CD14-positive monocyte (primary cell): ENCODE data around the gene NOP53. TPM values are rescaled to one million over a fixed set of nuclear protein-coding genes. Genes with fewer than 3 reads are reported as not detected.
"Not testable (repeated sequence)": the region's sequence is repeated elsewhere in the genome, so short reads cannot be mapped to it uniquely, and the experiment has no call there.

Source experiments
- DNase-seq, 3 donors: peaks; one replicate each; pipeline ENCODE4 v3.0.0-alpha.2; 2011 to 2022
- H2AFZ ChIP-seq: 2 replicates; pipeline ENCODE4 v1.6.0; 2012; ENCODE audit warnings: mild to moderate bottlenecking, low read depth, low read length, inconsistent platforms; ENCODE audit not compliant: insufficient read depth, poor library complexity, severe bottlenecking
- H3K27ac ChIP-seq, 2 donors: 1 replicate in 1 of 2; 2 replicates in 1 of 2; pipeline ENCODE4 v1.5.1; 2012 to 2013; ENCODE audit warnings: low read length in 2 of 2, control low read depth in 1 of 2, inconsistent platforms in 1 of 2, low read depth in 1 of 2, mild to moderate bottlenecking in 1 of 2
- H3K27me3 ChIP-seq, 2 donors: one replicate each; pipeline versions ENCODE4 v1.6.0 to v1.6.1; 2011 to 2013; ENCODE audit warnings: low read length in 2 of 2; ENCODE audit not compliant: control insufficient read depth in 2 of 2, insufficient read depth in 2 of 2
- H3K36me3 ChIP-seq, 2 donors: replicated peaks in 1 of 2; 1 replicate in 1 of 2; 2 replicates in 1 of 2; pipeline versions ENCODE4 v1.5.1 to v1.6.1; 2012 to 2013; ENCODE audit warnings: low read length in 2 of 2, control low read depth in 1 of 2, inconsistent platforms in 1 of 2, mild to moderate bottlenecking in 1 of 2; ENCODE audit not compliant: insufficient read depth in 2 of 2, control insufficient read depth in 1 of 2
- H3K4me1 ChIP-seq, 2 donors: 1 replicate in 1 of 2; 2 replicates in 1 of 2; pipeline versions ENCODE4 v1.5.1 to v1.6.1; 2012 to 2013; ENCODE audit warnings: low read length in 2 of 2, control low read depth in 1 of 2, inconsistent platforms in 1 of 2, mild to moderate bottlenecking in 1 of 2, moderate library complexity in 1 of 2; ENCODE audit not compliant: insufficient read depth in 2 of 2, control insufficient read depth in 1 of 2
- H3K4me2 ChIP-seq: replicated peaks from 2 replicates; pipeline ENCODE3; 2012; ENCODE audit warnings: low read length, moderate library complexity, mild to moderate bottlenecking; ENCODE audit not compliant: poor library complexity, severe bottlenecking; ENCODE audit errors: extremely low read depth
- H3K4me3 ChIP-seq, 3 experiments: fragments of 200-600 bp in 1 of 3; sonication (generic) in 1 of 3; replicated peaks in 1 of 3; 1 replicate in 2 of 3; 2 replicates in 1 of 3; pipeline ENCODE4 v1.5.1; 2011 to 2013; ENCODE audit warnings: low read length in 3 of 3, mild to moderate bottlenecking in 3 of 3, control low read depth in 2 of 3, low read depth in 2 of 3, inconsistent platforms in 1 of 3, moderate library complexity in 1 of 3
- H3K79me2 ChIP-seq: 2 replicates; pipeline ENCODE4 v1.6.0; 2012; ENCODE audit warnings: mild to moderate bottlenecking, control low read depth, inconsistent platforms, low read length, moderate library complexity; ENCODE audit not compliant: insufficient read depth
- H3K9ac ChIP-seq: 2 replicates; pipeline ENCODE4 v1.6.0; 2017; ENCODE audit warnings: low read length, mild to moderate bottlenecking; ENCODE audit not compliant: insufficient read depth, poor library complexity, severe bottlenecking
- H3K9me3 ChIP-seq, 2 donors: replicated peaks in 1 of 2; 1 replicate in 1 of 2; 2 replicates in 1 of 2; pipeline versions ENCODE4 v1.5.1 to v1.6.1; 2012 to 2013; ENCODE audit warnings: low read length in 2 of 2, control low read depth in 1 of 2; ENCODE audit not compliant: control insufficient read depth in 1 of 2, insufficient read depth in 1 of 2
- H4K20me1 ChIP-seq: 2 replicates; pipeline ENCODE4 v1.6.0; 2012; ENCODE audit warnings: mild to moderate bottlenecking, low read length, control low read depth, moderate library complexity; ENCODE audit not compliant: insufficient read depth
- H3K27ac Mint-ChIP-seq, 7 donors: one replicate each; pipeline ENCODE4 v1.8.0; 2020; ENCODE audit warnings: mild to moderate bottlenecking in 7 of 7, mixed read lengths in 7 of 7, moderate library complexity in 6 of 7, inconsistent platforms in 2 of 7
- H3K27me3 Mint-ChIP-seq, 3 donors: one replicate each; pipeline ENCODE4 v1.8.0; 2021 to 2022; ENCODE audit warnings: low read depth in 3 of 3, mild to moderate bottlenecking in 3 of 3, mixed read lengths in 3 of 3, moderate library complexity in 3 of 3, inconsistent platforms in 1 of 3
- H3K36me3 Mint-ChIP-seq, 2 donors: one replicate each; pipeline ENCODE4 v1.8.0; 2020; ENCODE audit warnings: mixed read lengths in 2 of 2, inconsistent platforms in 1 of 2, mild to moderate bottlenecking in 1 of 2
- H3K4me1 Mint-ChIP-seq: one replicate; pipeline ENCODE4 v1.8.0; 2020; ENCODE audit warnings: mild to moderate bottlenecking, mixed read lengths
- H3K4me3 Mint-ChIP-seq, 2 donors: one replicate each; pipeline ENCODE4 v1.8.0; 2020; ENCODE audit warnings: mild to moderate bottlenecking in 2 of 2, mixed read lengths in 2 of 2, moderate library complexity in 1 of 2
- H3K9me3 Mint-ChIP-seq, 7 donors: one replicate each; pipeline ENCODE4 v1.8.0; 2020 to 2022; ENCODE audit warnings: mixed read lengths in 7 of 7, mild to moderate bottlenecking in 6 of 7, moderate library complexity in 6 of 7, inconsistent platforms in 2 of 7
- CTCF ChIP-seq: fragments of 200-600 bp; IDR thresholded peaks from one replicate; pipeline ENCODE4 v1.8.0; 2022; ENCODE audit warnings: antibody characterized with exemption, mild to moderate bottlenecking
- WGBS: methylation state at CpG from one replicate; pipeline ENCODE4 v1.1.5; 2013; ENCODE audit warnings: missing lambda C conversion rate; ENCODE audit not compliant: insufficient coverage; 5-methylcytosine and 5-hydroxymethylcytosine counted together
- intact Hi-C, 2 donors: fragments of 100-400 bp; cut with micrococcal nuclease; formaldehyde crosslinking; loops; one replicate each; pipeline versions ENCODE4 v1.15.0 to v1.15.1; 2023
- polyA plus RNA-seq, 3 donors: library from polyadenylated mRNA; depleted of rRNA in 1 of 3; unstranded in 2 of 3; stranded (reverse) in 1 of 3; fragments of 300-500 nt in 2 of 3; fragments of >200 nt in 1 of 3; fragmentation: Illumina TruSeq in 2 of 3; gene quantifications; 1 replicate in 2 of 3; 2 replicates in 1 of 3; pipeline ENCODE4 v1.2.3, GENCODE V29; 2012 to 2021

NOP53 gene
- polyA plus RNA-seq, 3 donors, result 47.5 to 193 (median 70.4) TPM

GRCh38 chr19:47768604-47769003 is 23.3 kb downstream of the NOP53 start:
- intact Hi-C loops, result no loop called here
- peak overlapping the region in 1 of 7 donors; percentile 45 for H3K27ac Mint-ChIP-seq
- H3K9ac ChIP-seq, result no peak overlapping the region

GRCh38 chr19:47769534-47769933 is 24.2 kb downstream of the NOP53 start:
- 100% methylated on average over 2 of the region's 3 CpGs for WGBS
- no peak overlapping the region for H3K4me2 ChIP-seq
- H3K79me2 ChIP-seq, result no peaks in the 10 kb centered on the region
- H3K4me3 Mint-ChIP-seq, result no peak overlapping the region
- no peaks in the 10 kb centered on the region for H3K36me3 Mint-ChIP-seq
- no peak for DNase-seq
- H3K27me3 Mint-ChIP-seq, result peaks cover 2 to 3% (median 2%) of the 10 kb centered on the region in 3 donors
- H3K27me3 ChIP-seq, result no peaks in the 10 kb centered on the region
- no peaks in the 10 kb centered on the region for H3K4me1 Mint-ChIP-seq
- H4K20me1 ChIP-seq, result no peaks in the 10 kb centered on the region
- H3K27ac Mint-ChIP-seq, result no peak overlapping the region
- H3K4me1 ChIP-seq, result no peaks in the 10 kb centered on the region
- H3K9me3 Mint-ChIP-seq, result no peaks in the 10 kb centered on the region
- no peak for TF ChIP-seq CTCF
- no peaks in the 10 kb centered on the region for H3K9me3 ChIP-seq
- H3K4me3 ChIP-seq, result no peak overlapping the region
- intact Hi-C loops, result no loop called here
- no peak overlapping the region for H3K27ac ChIP-seq
- no peaks in the 10 kb centered on the region for H3K36me3 ChIP-seq
- no peak overlapping the region for H3K9ac ChIP-seq
- H2AFZ ChIP-seq, result no peak overlapping the region

More at GRCh38 chr19:47768604-47769003, 23.3 kb downstream of the NOP53 start:
- H3K4me3 Mint-ChIP-seq, result no peak overlapping the region
- Histone ChIP-seq H3K4me1 (no peaks in the 10 kb centered on the region), H3K36me3 (no peaks in the 10 kb centered on the region), H3K4me2 (no peak overlapping the region), H2AFZ (no peak overlapping the region), H4K20me1 (no peaks in the 10 kb centered on the region), H3K4me3 (no peak overlapping the region), H3K79me2 (no peaks in the 10 kb centered on the region), H3K27ac (no peak overlapping the region), H3K9me3 (no peaks in the 10 kb centered on the region), H3K27me3 (no peaks in the 10 kb centered on the region)
- no peak for DNase-seq
- 100% methylated on average over 2 of the region's 2 CpGs for WGBS
- no peak for TF ChIP-seq CTCF
- H3K4me1 Mint-ChIP-seq, result no peaks in the 10 kb centered on the region
- H3K36me3 Mint-ChIP-seq, result no peaks in the 10 kb centered on the region
- peaks cover 2 to 3% (median 2%) of the 10 kb centered on the region in 3 donors for H3K27me3 Mint-ChIP-seq
- H3K9me3 Mint-ChIP-seq, result no peaks in the 10 kb centered on the region

- WGBS, result 92% methylated on average over 6 of the region's 6 CpGs
These were observed 25.9 kb downstream of the NOP53 start for GRCh38 chr19:47771291-47771690.

More at GRCh38 chr19:47771291-47771690, 25.9 kb downstream of the NOP53 start:
- H3K4me1 ChIP-seq, H3K36me3 Mint-ChIP-seq, H3K4me2 ChIP-seq, H3K36me3 ChIP-seq, H3K27ac ChIP-seq, H3K79me2 ChIP-seq, H3K27me3 Mint-ChIP-seq, H3K9ac ChIP-seq, H3K9me3 Mint-ChIP-seq, H3K4me3 ChIP-seq, H3K4me3 Mint-ChIP-seq, H4K20me1 ChIP-seq, H3K27ac Mint-ChIP-seq, H3K4me1 Mint-ChIP-seq, intact Hi-C loops, H3K27me3 ChIP-seq, H3K9me3 ChIP-seq, H2AFZ ChIP-seq, DNase-seq: not testable (repeated sequence)
